Tibial nerve (tissue), 4 donors: ENCODE data around the gene UBE2D1. TPM values are rescaled to one million over a fixed set of nuclear protein-coding genes. Genes with fewer than 3 reads are reported as not detected.

Experiments
- DNase-seq, 2 donors: peaks; one replicate each; pipeline ENCODE4 v3.0.0-alpha.2; 2019; ENCODE audit warnings: low spot score in 2 of 2
- H3K27ac ChIP-seq, 4 donors: fragments of 200-600 bp; sonication (generic) in 3 of 4; one replicate each; pipeline ENCODE4 v1.5.1; 2017 to 2019; ENCODE audit warnings: mild to moderate bottlenecking in 1 of 4
- H3K27me3 ChIP-seq, 2 donors: fragments of 200-600 bp; sonication (generic) in 1 of 2; one replicate each; pipeline versions ENCODE4 v1.5.1 to v1.6.0; 2017 to 2019
- H3K36me3 ChIP-seq, 3 donors: fragments of 200-600 bp; sonication (generic); one replicate each; pipeline ENCODE4 v1.5.1; 2018 to 2019
- H3K4me1 ChIP-seq, 4 donors: fragments of 200-600 bp; sonication (generic) in 3 of 4; one replicate each; pipeline ENCODE4 v1.5.1; 2017 to 2019
- H3K4me3 ChIP-seq, 4 donors: fragments of 200-600 bp; sonication (generic) in 3 of 4; one replicate each; pipeline ENCODE4 v1.5.1; 2017 to 2019; ENCODE audit warnings: mild to moderate bottlenecking in 1 of 4, moderate library complexity in 1 of 4
- H3K9me3 ChIP-seq, 4 donors: fragments of 200-600 bp; sonication (generic) in 3 of 4; one replicate each; pipeline ENCODE4 v1.5.1; 2017 to 2019
- EP300 ChIP-seq, 2 donors: sonication (generic); formaldehyde crosslinking; IDR thresholded peaks; one replicate each; pipeline ENCODE4 v1.6.1; 2017; ENCODE audit warnings: antibody characterized with exemption in 2 of 2, mild to moderate bottlenecking in 1 of 2
- POLR2A ChIP-seq, 2 donors: fragments of 450-650 bp; IDR thresholded peaks; one replicate each; pipeline ENCODE4 v1.6.1; 2017; ENCODE audit warnings: antibody characterized with exemption in 2 of 2, mild to moderate bottlenecking in 2 of 2, moderate library complexity in 2 of 2
- WGBS, 2 donors: methylation state at CpG; one replicate each; pipeline ENCODE4 v1.1.5; 2018; 5-methylcytosine and 5-hydroxymethylcytosine counted together
- total RNA-seq, 4 donors: library from RNA; depleted of rRNA; stranded (reverse); fragments of >200 nt; gene quantifications; one replicate each; pipeline ENCODE4 v1.1.0, GENCODE V29; 2016
- TF ChIP-seq, protein P1 (sequence below), 5 experiments: fragments of 200-600 bp in 3 of 5; fragments of 450-650 bp in 2 of 5; sonication (generic) in 3 of 5; IDR thresholded peaks; one replicate each; pipeline ENCODE4 v1.5.1; 2016 to 2019; ENCODE audit warnings: antibody characterized with exemption in 5 of 5, mild to moderate bottlenecking in 3 of 5, moderate library complexity in 2 of 5

Gene UBE2D1
- total RNA-seq, 4 donors from 2014 or later: 9.3 to 22.5 (median 12.9) TPM

DNA sequence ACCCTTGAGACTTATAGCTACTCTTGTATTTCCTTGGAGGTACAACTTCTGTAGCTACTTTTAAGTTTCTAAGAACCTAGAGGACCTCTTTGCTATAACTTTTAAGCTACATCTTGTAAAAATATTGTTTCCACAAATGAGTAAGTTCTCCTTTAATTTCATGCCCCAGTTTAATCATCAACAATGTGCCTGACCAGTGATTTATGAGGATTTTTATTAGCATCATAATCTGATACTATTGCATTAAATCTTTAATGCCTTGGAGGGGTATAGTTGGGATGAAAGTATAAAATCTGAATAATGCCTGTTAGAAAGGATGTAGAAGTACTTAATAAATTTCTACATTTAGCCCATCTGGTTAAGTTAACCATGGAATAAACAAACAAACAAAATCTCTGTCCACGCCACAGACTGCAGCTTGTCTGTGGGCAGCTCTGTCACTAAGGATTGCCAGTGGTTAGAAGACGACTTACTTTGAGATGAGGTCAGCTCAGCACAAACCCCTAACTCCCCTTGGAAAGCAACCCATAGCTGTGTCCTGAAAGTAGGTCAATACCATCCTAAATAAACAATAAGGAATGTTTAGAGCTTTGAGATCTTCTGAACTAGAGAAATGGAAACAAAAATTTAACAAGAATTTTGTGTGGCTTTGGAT lies 18.3 kb downstream of the UBE2D1 start:
- no peaks in the 10 kb centered on the region for H3K36me3 ChIP-seq
- no peak overlapping the region for H3K27ac ChIP-seq
- DNase-seq: no peak
- TF ChIP-seq EP300 (IDR thresholded peaks at IDR 0.05) (no peak), POLR2A (IDR thresholded peaks at IDR 0.05) (no peak)
- TF ChIP-seq, protein P1, sequence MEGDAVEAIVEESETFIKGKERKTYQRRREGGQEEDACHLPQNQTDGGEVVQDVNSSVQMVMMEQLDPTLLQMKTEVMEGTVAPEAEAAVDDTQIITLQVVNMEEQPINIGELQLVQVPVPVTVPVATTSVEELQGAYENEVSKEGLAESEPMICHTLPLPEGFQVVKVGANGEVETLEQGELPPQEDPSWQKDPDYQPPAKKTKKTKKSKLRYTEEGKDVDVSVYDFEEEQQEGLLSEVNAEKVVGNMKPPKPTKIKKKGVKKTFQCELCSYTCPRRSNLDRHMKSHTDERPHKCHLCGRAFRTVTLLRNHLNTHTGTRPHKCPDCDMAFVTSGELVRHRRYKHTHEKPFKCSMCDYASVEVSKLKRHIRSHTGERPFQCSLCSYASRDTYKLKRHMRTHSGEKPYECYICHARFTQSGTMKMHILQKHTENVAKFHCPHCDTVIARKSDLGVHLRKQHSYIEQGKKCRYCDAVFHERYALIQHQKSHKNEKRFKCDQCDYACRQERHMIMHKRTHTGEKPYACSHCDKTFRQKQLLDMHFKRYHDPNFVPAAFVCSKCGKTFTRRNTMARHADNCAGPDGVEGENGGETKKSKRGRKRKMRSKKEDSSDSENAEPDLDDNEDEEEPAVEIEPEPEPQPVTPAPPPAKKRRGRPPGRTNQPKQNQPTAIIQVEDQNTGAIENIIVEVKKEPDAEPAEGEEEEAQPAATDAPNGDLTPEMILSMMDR (IDR thresholded peaks at IDR 0.05): no peak
- 49 to 50% methylated on average over 2 of the region's 2 CpGs for WGBS, 2 donors
- no peaks in the 10 kb centered on the region for H3K27me3 ChIP-seq
- no peak overlapping the region for H3K4me3 ChIP-seq
- peaks cover 0 to 31% (median 0%) of the 10 kb centered on the region in 4 donors for H3K4me1 ChIP-seq
- H3K9me3 ChIP-seq: no peaks in the 10 kb centered on the region

DNA sequence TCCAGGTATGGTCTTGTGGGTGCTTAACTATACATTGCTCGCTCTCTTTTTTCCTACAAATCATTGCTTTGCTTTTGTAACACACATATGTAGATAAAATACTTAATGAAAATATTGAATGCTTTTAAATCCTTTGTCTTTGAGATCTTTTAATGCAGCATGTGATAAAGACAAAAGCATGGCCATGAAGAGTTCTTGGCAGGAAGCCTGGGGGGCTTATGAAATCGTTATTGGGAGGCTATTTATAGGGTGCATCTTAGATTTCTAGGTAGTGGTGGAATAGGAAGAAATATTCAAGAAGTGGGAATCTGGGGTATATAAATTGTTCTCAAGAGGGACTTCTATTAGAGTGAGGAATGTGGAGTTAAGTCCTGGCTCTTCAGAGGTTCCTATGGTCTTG lies 21.9 kb downstream of the UBE2D1 start:
- Histone ChIP-seq H3K4me3 (no peak overlapping the region), H3K27me3 (no peaks in the 10 kb centered on the region), H3K9me3 (no peaks in the 10 kb centered on the region), H3K36me3 (no peaks in the 10 kb centered on the region), H3K4me1 (peaks cover 0 to 15% (median 0%) of the 10 kb centered on the region in 4 donors), H3K27ac (no peak overlapping the region)
- 50 to 52% methylated on average over 2 of the region's 2 CpGs for WGBS, 2 donors
- DNase-seq: no peak
- TF ChIP-seq, protein P1 (IDR thresholded peaks at IDR 0.05): no peak
- TF ChIP-seq POLR2A (IDR thresholded peaks at IDR 0.05) (no peak), EP300 (IDR thresholded peaks at IDR 0.05) (no peak)

DNA sequence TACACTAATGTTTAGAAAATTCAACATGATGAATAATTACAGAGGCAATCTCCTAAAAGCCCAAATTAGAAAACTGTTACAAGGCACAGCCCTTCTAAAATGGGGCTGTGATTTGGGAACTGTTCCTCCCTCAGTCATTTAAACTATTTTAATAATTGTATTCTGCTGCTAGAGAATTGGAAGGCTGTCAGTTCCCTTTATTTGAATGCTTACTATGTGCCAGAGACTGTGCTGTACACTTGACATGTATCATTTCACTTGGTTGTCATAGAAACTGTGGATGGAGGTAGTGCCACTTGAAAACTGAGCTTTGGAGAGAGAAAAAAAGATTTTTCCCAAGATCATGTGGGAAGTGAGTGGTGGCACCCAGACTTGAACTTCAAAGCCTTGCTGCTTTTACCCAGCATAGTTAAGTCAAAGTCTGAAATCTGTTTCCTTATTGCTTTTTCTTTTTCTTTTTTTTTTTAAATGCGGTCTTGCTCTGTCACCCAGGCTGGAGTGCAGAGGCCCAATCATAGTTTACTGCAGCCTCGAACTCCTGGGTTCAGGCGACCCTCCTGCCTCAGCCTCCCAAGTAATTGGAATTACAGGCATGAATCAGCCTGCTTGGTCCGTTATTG lies 23.6 kb downstream of the UBE2D1 start:
- no peak for TF ChIP-seq EP300 (IDR thresholded peaks at IDR 0.05)
- TF ChIP-seq POLR2A (IDR thresholded peaks at IDR 0.05): no peak
- TF ChIP-seq, protein P1 (IDR thresholded peaks at IDR 0.05): no peak
- no peak overlapping the region for H3K27ac ChIP-seq
- no peak overlapping the region for H3K4me3 ChIP-seq
- 93 to 94% methylated on average over 4 of the region's 4 CpGs for WGBS, 2 donors
- H3K36me3 ChIP-seq: no peaks in the 10 kb centered on the region
- DNase-seq: no peak
- H3K9me3 ChIP-seq: no peaks in the 10 kb centered on the region
- no peaks in the 10 kb centered on the region for H3K27me3 ChIP-seq
- peaks cover 0 to 5% (median 0%) of the 10 kb centered on the region in 4 donors for H3K4me1 ChIP-seq

DNA sequence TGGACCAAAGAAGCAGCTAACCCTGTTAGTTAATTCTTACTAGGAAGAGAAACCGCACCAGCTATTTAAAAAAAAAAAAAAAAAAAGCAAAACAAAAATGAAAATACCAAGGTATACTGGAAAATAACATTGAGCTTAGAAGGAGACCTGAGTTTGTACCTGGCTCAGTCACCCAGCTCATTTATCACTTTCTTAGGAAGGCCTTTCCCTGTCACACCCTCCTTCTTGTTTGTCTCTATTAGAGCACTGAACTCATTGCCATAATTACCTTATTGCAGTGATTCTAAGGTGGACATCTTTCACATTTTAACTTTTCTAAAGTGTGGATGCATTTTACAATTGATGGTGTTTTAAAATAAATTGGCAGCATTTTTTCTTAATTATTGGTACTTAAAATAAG lies 24.1 kb downstream of the UBE2D1 start:
- Histone ChIP-seq H3K27me3 (no peaks in the 10 kb centered on the region), H3K4me1 (peaks cover 0 to 5% (median 0%) of the 10 kb centered on the region in 4 donors), H3K27ac (no peak overlapping the region), H3K36me3 (peaks cover 0 to under 1% (median 0%) of the 10 kb centered on the region in 3 donors), H3K9me3 (no peaks in the 10 kb centered on the region), H3K4me3 (no peak overlapping the region)
- TF ChIP-seq, protein P1 (IDR thresholded peaks at IDR 0.05): no peak
- no peak for TF ChIP-seq EP300 (IDR thresholded peaks at IDR 0.05)
- no peak for TF ChIP-seq POLR2A (IDR thresholded peaks at IDR 0.05)
- no peak for DNase-seq
- 92 to 100% methylated on average over 1 of the region's 1 CpG for WGBS, 2 donors

DNA sequence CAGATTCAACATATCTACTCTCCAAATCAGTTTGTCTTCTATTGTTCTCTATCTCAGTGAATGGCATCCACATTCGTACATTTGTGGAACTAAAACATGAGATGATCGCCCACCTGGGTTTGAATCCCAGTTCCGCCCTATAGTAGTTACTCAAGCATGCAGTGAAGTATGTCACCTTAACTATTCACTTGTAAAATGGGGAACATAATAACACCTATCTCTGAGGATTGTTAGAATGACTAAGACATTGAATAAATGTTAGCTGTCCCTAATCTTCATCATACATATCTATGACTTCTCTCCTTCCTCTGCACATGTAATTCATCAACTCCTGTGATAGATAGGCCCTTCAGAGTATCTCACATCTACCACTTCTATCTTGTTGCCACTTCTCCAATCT lies 24.7 kb downstream of the UBE2D1 start:
- H3K4me1 ChIP-seq: peaks cover 0 to 5% (median 0%) of the 10 kb centered on the region in 4 donors
- H3K36me3 ChIP-seq: peaks cover 0 to 6% (median 0%) of the 10 kb centered on the region in 3 donors
- H3K4me3 ChIP-seq: no peak overlapping the region
- DNase-seq: no peak
- 91 to 93% methylated on average over 3 of the region's 3 CpGs for WGBS, 2 donors
- TF ChIP-seq POLR2A (IDR thresholded peaks at IDR 0.05): no peak
- no peak for TF ChIP-seq EP300 (IDR thresholded peaks at IDR 0.05)
- TF ChIP-seq, protein P1 (IDR thresholded peaks at IDR 0.05): no peak
- H3K27ac ChIP-seq: no peak overlapping the region
- no peaks in the 10 kb centered on the region for H3K9me3 ChIP-seq
- no peaks in the 10 kb centered on the region for H3K27me3 ChIP-seq
